Measurements from ENCODE around the gene ELOA.

GRCh38 chr1:23772854-23773242 is 29.6 kb downstream of the ELOA start:
- TF ChIP-seq YY1 (IDR thresholded peaks at IDR 0.05; ENCODE audit: insufficient read depth, insufficient read length) (no peak), ZNF274 (IDR thresholded peaks at IDR 0.05; ENCODE audit: low read depth, low read length) (no peak), SUZ12 (IDR thresholded peaks at IDR 0.05; ENCODE audit: extremely low read depth, insufficient read depth, insufficient read length) (no peak)

All from NT2/D1 (cell line).